SU-DHL-6 (cell line): Measurements from ENCODE around the gene FOXN3.
"Not testable (repeated sequence)": the region's sequence is repeated elsewhere in the genome, so short reads cannot be mapped to it uniquely, and the experiment has no call there.

ENCODE experiments used
- H2AFZ ChIP-seq: fragments of 200-600 bp; sonication (generic); 2 replicates; pipeline ENCODE4 v1.6.1; 2014; ENCODE audit warnings: low read depth, mild to moderate bottlenecking, moderate library complexity, mixed read lengths, antibody characterized with exemption, low read length; ENCODE audit not compliant: severe bottlenecking
- H3F3A ChIP-seq: fragments of 200-600 bp; shearing (Covaris generic); 2 replicates; pipeline ENCODE4 v1.6.0; 2016; ENCODE audit warnings: antibody characterized with exemption, mild to moderate bottlenecking; ENCODE audit not compliant: insufficient read depth
- H3K27ac ChIP-seq: fragments of 200-600 bp; sonication (generic); 2 replicates; pipeline ENCODE4 v1.5.1; 2016; ENCODE audit warnings: low read depth, mild to moderate bottlenecking, low read length, moderate library complexity, mixed read lengths
- H3K27me3 ChIP-seq: fragments of 200-600 bp; sonication (generic), shearing (Covaris generic); 2 replicates; pipeline ENCODE4 v1.6.0; 2014; ENCODE audit warnings: mild to moderate bottlenecking, low read length
- H3K36me3 ChIP-seq: fragments of 200-600 bp; sonication (generic); 2 replicates; pipeline ENCODE4 v1.6.1; 2014; ENCODE audit warnings: mild to moderate bottlenecking, low read length, mixed read lengths
- H3K4me2 ChIP-seq: fragments of 300-600, 200-600 bp; shearing (Covaris generic), sonication (generic); 2 replicates; pipeline ENCODE4 v1.6.0; 2014; ENCODE audit warnings: low read length, low read depth, mild to moderate bottlenecking; ENCODE audit not compliant: poor library complexity, severe bottlenecking
- H3K4me3 ChIP-seq: fragments of 200-600 bp; sonication (generic); 2 replicates; pipeline ENCODE4 v1.5.1; 2014; ENCODE audit warnings: antibody characterized with exemption, low read length, mild to moderate bottlenecking, mixed read lengths; ENCODE audit not compliant: insufficient read depth, poor library complexity, severe bottlenecking
- H3K79me2 ChIP-seq: fragments of 200-600 bp; sonication (generic); 2 replicates; pipeline ENCODE4 v1.6.1; 2014; ENCODE audit warnings: mild to moderate bottlenecking, low read length, moderate library complexity; ENCODE audit not compliant: insufficient read depth
- H3K9ac ChIP-seq: fragments of 200-600 bp; sonication (generic); 2 replicates; pipeline ENCODE4 v1.7.0; 2014; ENCODE audit warnings: mild to moderate bottlenecking, low read length
- H3K9me2 ChIP-seq: fragments of 200-600 bp; sonication (generic); replicated peaks from 2 replicates; pipeline ENCODE4 v1.6.1; 2014; ENCODE audit warnings: low read length; ENCODE audit not compliant: insufficient read depth
- H3K9me3 ChIP-seq: fragments of 200-600 bp; sonication (generic); 2 replicates; pipeline ENCODE4 v1.6.1; 2014; ENCODE audit warnings: low read length, mixed read lengths; ENCODE audit not compliant: insufficient read depth
- H4K20me1 ChIP-seq: fragments of 200-600 bp; sonication (generic); 2 replicates; pipeline ENCODE4 v1.6.1; 2014; ENCODE audit warnings: low read depth, mild to moderate bottlenecking, antibody characterized with exemption, low read length, moderate library complexity, mixed read lengths
- EZH2phosphoT487 ChIP-seq: fragments of 200-600 bp; sonication (generic), shearing (Covaris generic); conservative IDR thresholded peaks from 2 replicates; pipeline ENCODE4 v1.6.1; 2018; ENCODE audit warnings: mild to moderate bottlenecking, antibody characterized with exemption, low read length, moderate library complexity, mixed read lengths
- TF ChIP-seq, protein P1 (sequence below): fragments of 200-600 bp; sonication (generic); IDR thresholded peaks from one replicate; pipeline ENCODE4 v1.5.1; 2017; ENCODE audit warnings: antibody characterized with exemption, mild to moderate bottlenecking, low read length, moderate library complexity; ENCODE audit not compliant: insufficient read depth, poor library complexity, severe bottlenecking

The FOXN3 gene

DNA sequence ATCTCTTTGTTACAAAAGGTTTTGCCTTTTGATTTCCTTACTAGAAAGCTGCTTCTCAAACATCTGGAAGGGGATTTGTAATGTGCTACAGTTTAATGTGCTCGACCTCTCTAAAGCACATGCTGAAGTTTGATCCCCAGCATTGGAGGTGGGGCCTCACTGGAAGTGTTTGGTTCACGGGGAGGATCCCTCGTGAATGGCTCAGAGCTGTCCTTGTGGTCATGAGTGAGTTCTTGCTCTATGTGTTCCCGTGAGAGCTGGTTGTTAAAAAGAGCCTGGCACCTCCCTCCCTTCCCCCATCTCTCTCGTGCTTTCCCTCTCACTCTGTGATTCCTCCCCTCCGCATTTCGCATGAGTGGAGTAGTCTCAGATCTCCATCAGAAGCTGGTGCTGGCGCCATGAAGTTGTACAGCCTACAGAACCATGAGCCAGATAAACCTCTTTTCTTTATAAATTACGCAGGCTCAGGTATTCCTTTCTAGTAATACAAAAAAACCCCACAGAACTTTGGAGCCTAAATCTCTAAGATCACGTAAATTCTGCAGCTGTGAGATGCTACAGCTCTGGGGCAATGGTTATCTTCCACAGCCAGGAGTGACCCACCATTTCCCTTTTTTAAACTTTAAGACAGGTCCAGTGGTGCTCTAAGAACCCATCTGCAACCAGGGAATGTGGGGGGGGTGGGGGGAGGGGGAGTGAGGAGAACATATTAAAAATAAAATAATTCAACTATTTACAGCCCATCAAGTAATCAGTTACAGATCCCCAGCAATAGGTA, 214.4 kb downstream of the FOXN3 start:
- Histone ChIP-seq H3K9ac (no peak overlapping the region), H3K9me3 (no peaks in the 10 kb centered on the region), H3K9me2 (no peaks in the 10 kb centered on the region), H3K27ac (no peak overlapping the region), H3F3A (no peaks in the 10 kb centered on the region), H2AFZ (no peak overlapping the region), H3K4me3 (no peak overlapping the region), H3K4me2 (no peak overlapping the region), H4K20me1 (no peaks in the 10 kb centered on the region), H3K36me3 (no peaks in the 10 kb centered on the region), H3K27me3 (no peaks in the 10 kb centered on the region), H3K79me2 (peaks cover 24% of the 10 kb centered on the region; the same call in 1 of the 2 replicates)
- TF ChIP-seq, protein P1, sequence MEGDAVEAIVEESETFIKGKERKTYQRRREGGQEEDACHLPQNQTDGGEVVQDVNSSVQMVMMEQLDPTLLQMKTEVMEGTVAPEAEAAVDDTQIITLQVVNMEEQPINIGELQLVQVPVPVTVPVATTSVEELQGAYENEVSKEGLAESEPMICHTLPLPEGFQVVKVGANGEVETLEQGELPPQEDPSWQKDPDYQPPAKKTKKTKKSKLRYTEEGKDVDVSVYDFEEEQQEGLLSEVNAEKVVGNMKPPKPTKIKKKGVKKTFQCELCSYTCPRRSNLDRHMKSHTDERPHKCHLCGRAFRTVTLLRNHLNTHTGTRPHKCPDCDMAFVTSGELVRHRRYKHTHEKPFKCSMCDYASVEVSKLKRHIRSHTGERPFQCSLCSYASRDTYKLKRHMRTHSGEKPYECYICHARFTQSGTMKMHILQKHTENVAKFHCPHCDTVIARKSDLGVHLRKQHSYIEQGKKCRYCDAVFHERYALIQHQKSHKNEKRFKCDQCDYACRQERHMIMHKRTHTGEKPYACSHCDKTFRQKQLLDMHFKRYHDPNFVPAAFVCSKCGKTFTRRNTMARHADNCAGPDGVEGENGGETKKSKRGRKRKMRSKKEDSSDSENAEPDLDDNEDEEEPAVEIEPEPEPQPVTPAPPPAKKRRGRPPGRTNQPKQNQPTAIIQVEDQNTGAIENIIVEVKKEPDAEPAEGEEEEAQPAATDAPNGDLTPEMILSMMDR, result no peak
- TF ChIP-seq EZH2phosphoT487, result no peak

DNA sequence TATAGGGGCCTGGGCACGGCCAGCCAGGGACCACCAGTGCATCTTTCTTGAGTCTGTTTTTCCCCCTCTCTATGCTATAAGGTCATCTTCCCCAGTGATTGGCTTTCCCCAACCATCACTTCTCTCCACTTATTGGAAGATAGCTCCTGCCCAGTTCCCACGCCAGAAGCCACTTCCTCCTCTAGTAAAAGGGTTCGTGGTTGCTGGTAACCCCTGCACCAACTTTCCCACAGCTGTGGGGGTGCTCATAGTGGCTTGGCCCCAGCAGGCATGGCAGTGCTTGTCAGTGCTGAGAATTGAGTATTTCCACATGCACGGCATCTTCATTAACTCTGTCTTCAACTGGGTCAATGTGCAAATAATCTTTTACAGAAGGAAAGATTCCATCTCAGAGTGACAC, 215.4 kb downstream of the FOXN3 start:
- Histone ChIP-seq H3K4me2 (no peak overlapping the region), H4K20me1 (no peaks in the 10 kb centered on the region), H3K36me3 (no peaks in the 10 kb centered on the region), H3K9me3 (no peaks in the 10 kb centered on the region), H2AFZ (no peak overlapping the region), H3K9ac (no peak overlapping the region), H3K4me3 (no peak overlapping the region), H3K9me2 (no peaks in the 10 kb centered on the region), H3K27ac (no peak overlapping the region), H3K79me2 (peaks cover 20% of the 10 kb centered on the region; the same call in 1 of the 2 replicates), H3K27me3 (no peaks in the 10 kb centered on the region), H3F3A (no peaks in the 10 kb centered on the region)
- TF ChIP-seq, protein P1, result no peak
- no peak for TF ChIP-seq EZH2phosphoT487

DNA sequence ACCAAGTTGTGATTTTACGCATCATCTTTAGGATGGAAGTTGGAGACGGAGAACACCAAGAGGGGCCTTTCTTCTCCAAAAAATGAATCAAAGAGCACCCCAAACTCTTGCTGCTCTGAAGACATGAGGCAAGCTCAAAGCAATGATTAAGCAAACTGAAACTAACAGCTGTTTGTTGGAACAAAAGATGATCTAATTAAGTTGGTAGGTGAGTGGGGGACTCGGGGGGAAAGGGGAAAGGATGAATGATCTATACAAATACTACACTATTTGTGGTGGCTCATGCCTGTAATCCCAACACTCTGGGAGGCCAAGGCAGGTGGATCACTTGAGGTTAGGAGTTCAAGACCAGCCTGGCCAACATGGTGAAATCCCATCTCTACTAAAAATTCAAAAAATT, 217.7 kb downstream of the FOXN3 start:
- H3K27ac ChIP-seq, H3K9ac ChIP-seq, H3K4me2 ChIP-seq, H2AFZ ChIP-seq, H3K36me3 ChIP-seq, H4K20me1 ChIP-seq, H3K9me3 ChIP-seq, H3K27me3 ChIP-seq, H3F3A ChIP-seq, H3K4me3 ChIP-seq, H3K9me2 ChIP-seq: not testable (repeated sequence)
- peaks cover 15% of the 10 kb centered on the region; the same call in 1 of the 2 replicates for H3K79me2 ChIP-seq
